Islet precursor cell (in vitro differentiated cells): ENCODE results near the gene SLX1B.
"Not testable (repeated sequence)": the region's sequence is repeated elsewhere in the genome, so short reads cannot be mapped to it uniquely, and the experiment has no call there.

Source experiments
- DNase-seq: peaks from one replicate; pipeline ENCODE4 v3.0.0-alpha.2; 2018

Gene SLX1B

DNA sequence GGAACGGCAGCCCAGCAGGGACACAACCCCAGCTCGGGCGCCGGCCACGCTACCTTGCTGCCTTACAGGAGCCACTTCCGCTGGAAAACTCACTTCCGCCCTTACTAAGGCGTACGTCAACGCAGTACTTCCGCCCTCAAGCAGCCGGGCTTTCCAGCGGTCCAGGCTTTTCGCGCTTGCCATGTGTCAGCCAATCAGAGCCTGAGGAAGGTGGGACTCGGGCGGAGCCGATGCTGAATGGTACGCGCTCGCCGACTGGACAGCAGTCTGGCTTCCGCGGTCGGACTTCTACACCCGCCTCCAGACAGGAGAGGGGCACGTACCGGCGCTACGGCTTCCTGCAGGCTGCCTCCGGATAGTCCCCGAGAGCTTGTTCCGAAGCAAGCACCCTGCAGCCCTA is at the start of gene SLX1B, which contains the start of gene BOLA2:
Gene SLX1B (plus strand): TSS at position 265 of the 400 bp plus-strand sequence.
Gene BOLA2 (minus strand): TSS at position 83 of the 400 bp plus-strand sequence. CDS start 98 bp downstream, outside the sequence.
- DNase-seq = not testable (repeated sequence)

DNA sequence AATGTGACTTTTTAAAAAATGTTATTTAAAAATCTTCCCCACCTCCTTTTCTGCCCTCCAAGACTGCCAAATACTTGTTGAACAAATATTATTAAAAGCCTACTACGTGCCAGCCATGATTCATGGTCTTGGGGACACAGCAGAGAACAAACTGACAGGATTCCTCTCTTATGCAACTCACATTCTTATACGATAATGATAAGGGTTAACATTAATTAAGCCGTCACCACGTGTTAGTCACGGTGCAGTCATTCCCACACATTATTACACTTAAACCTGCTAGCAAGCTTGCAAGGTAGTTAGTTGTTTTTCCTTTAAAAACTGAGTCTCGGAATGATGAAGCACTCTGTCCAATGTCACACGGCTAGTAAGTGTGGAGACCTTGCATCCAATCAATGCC is 49.1 kb upstream of the SLX1B start:
- not testable (repeated sequence) for DNase-seq

GRCh38 chr16:29423587-29423986 is 30.7 kb upstream of the SLX1B start:
- DNase-seq = not testable (repeated sequence)

DNA sequence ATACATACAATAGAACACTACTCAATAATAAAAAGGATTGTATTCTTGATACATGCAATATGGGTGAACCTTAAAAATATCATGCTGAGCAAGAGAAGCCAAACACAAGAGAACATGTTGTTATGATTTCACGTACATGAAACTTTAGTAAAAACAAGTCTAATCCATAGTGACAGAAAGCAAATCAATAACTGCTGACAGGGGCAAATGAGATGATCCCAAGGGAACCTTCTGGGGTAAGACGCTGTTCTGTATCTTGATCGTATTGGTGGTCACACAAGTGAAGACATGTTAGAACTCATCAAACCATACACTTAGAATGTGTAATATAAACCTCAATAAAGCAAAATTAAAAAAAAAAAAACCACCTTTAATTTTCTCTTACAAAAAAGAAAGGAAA is 28.9 kb upstream of the SLX1B start:
- not testable (repeated sequence) for DNase-seq

DNA sequence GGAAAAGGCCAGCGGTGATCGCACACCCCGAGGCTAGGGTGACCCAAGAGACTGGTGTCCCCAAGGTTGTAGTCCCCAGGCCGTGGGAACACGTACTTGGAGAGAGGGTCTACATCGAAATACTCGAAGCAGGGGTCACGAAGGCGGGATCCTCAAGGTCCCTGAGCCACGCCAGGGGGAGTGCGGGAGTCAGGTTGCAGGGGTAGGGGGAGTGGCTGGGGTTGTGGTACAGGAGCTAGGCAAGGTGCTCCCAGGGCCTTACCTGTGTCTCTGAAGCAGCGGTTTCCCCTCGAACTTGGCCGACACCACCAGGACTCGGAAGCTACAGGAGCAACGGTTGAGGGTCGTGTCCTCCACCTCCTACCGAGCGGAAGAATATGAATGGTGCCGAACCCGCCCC is 579 bp upstream of the SLX1B start:
- not testable (repeated sequence) for DNase-seq

- not testable (repeated sequence) for DNase-seq
These were observed 495 bp downstream of the SLX1B start for GRCh38 chr16:29454828-29455227.

- DNase-seq = not testable (repeated sequence)
These were observed 3.3 kb downstream of the SLX1B start for GRCh38 chr16:29457660-29458059.

DNA sequence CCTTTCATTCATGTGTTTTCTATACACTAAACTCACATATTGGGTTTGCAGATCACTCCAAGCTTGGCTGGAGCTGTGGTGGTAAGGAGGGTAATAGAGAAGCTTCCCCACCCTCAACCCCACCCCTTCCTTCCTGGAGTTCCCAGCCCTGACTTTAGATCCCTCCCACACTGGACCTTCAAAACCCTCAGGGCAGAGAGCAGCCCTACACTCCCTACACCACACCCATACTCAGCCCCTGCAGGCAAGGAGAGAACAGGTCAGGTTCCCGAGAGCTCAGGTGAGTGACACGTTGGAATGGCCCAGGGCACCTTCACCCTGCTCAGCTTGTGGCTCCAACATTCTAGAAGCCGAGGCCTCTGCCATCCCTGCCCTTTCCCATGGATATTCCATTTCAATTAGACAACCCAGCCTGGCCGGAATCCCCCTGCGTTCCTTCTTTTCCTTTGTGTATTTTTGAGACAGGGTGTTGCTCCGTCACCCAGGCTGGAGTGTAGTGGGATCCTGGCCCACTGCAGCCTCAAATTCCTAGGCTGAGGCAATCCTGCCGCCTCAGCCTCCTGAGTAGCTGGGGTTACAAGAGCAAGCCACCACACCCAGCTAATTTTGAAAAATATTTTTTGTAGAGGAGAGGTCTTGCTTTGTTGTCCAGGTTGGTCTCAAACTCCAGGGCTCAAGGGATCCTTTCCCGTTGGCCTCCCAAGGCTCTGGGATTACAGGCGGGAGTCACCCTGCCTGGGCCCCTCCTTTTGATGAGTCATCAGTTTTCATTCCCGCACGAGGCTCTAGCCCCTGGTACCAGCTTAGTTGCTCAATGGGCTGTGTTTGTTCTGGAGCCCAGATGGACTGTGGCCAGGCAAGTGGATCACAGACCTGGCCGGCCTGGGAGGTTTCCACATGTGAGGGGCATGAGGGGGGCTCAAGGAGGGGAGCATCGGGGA is 5.6 kb downstream of the SLX1B start, which contains the start of gene SULT1A4:
Gene SULT1A4 (plus strand): TSS at position 208 of the 941 bp plus-strand sequence. CDS start 1,473 bp downstream, outside the sequence.
- not testable (repeated sequence) for DNase-seq

GRCh38 chr16:29460647-29461030 is 6.3 kb downstream of the SLX1B start:
- not testable (repeated sequence) for DNase-seq

DNA sequence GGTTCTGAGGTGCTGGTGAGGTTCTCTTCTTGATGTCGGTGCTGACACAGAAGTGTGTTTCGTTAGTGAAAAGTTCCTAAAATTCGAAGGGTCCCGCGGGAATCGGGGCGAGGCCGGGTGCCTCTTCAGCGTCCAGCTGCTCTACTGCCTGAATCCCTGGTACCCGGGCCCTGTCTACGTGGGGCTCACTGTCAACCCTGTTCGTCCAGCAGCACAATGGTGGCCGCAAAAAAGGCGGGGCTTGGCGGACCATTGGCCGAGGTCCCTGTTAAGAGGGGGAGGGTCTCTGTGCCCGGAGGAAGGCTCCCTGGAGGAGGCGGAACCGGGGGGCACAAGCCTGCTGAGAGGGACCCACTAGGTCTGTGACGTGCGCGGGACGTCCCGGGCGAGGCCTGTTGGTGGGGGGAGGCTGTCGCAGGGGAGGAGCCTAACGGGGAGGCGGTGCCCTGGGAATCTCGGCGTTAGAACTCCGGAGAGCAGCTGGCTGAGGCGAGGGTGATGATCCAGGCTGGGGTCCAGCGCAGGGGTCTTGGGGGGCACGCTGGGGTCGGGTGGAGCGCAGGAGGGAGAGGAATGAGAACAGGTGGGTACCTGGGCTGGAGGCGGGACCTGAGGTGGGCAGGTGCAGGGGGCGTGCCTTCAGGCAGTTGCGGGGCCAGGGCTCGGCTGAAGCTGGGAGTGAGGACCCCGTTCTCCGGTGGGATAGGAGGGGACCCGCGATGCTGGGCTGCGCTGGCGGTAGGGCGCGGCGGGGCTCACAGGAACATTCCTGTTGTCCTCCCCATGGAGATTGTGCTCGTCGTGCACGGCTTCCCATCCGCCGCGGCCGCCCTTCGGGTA is 11.9 kb downstream of the SLX1B start:
- not testable (repeated sequence) for DNase-seq

- DNase-seq = not testable (repeated sequence)
These were observed 12.6 kb downstream of the SLX1B start for GRCh38 chr16:29466904-29467303.

DNA sequence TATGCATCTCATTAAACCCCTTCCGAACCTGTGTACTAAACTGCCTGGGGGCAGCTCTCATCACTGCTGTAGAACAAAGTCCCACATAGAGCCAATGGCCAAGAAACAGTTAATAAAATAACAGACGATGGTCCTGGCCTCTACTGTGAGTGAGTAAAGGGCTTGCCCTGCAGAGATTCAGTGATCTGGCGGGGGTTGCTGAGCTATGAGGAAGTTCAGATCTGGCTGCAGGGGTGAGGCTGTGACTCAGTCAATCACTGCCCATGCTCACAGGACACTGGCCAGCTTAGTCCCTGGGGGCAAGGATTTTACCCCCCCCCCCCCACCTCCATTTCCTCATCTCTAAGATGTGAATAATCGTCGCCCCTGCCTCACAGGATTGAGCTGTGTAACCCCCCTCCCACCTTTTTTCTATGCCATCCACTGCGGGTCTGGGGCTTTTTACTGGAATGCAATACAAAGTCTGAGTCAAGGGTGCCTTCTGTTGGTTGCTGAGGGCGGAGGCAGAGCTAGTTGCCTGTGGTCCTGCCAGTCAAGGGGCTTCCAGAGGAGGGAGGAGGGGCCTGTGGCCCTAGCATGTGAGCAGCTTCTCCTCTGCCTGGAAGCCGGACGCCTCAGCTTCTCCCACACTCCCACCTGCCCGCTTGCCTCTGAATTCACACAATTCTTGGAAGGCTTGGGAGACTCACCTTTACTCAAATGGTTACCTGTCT is 13.5 kb downstream of the SLX1B start:
- not testable (repeated sequence) for DNase-seq

DNA sequence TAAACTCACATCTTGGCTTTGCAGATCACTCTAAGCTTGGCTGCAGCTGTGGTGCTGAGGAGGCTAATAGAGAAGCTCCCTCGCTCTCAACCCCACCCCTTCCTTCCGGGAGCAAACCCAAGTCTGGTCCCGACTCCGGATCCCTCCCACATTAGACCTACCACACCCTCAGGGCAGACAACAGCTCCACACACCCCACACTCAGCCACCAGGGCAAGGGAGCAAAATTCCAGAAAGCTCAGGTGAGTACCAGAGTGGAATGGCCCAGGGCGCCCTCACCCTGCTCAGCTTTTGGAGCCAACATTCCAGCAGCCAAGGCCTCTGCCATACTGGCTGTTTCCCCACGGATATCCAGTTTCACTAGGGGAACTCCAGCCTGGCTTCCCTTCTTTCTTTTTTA is 15.3 kb downstream of the SLX1B start:
- DNase-seq = not testable (repeated sequence)

DNA sequence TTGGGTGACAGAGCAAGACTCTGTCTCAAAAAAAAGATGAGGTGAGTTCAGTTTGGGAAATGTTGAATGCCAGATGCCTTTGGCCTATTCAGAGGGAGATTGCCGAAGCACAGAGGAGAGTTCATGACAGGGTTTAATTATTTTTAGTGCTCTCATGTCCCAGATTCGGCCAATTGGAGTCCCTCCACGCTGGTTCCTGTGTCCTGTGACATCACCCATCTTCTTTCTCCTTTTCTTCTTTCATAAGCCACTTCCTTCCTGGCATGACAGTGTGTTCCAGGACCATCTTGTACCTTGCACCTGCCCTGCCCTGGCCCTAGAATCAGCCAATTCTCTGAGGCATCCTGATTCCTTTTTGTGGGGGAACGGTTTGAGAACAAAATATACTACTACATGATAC is 17.7 kb downstream of the SLX1B start:
- not testable (repeated sequence) for DNase-seq

GRCh38 chr16:29482276-29482675 is 27.9 kb downstream of the SLX1B start:
- not testable (repeated sequence) for DNase-seq

DNA sequence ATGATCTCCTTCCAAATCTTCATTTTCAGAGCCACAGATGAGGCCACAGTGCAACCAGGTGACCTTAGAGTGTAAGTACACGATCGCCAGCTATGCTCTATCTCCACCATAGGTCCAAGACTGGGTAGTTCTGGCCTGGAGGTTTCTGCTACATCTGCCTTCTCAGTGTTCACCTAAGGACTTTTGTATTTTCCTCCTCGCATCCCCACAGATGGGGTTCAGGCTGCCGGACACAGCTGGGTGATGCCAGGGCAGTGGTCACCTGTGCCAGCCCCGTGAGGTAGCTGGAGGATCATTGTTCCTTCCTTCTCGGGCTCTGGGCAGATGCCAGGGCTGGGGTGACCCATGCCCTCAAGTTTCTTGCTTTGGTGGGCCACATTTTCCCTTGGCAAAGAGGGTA is 52.0 kb downstream of the SLX1B start, which contains the start of gene NPIPB12:
Gene NPIPB12 (minus strand): TSS at position 101 of the 400 bp plus-strand sequence.
- not testable (repeated sequence) for DNase-seq
